Endometrial microvascular endothelial cells (primary cell): ENCODE results near the gene ZNF174. TPM values are rescaled to one million over a fixed set of nuclear protein-coding genes. Genes with fewer than 3 reads are reported as not detected.

Source experiments
- in situ Hi-C: cut with HindIII; loops from 2 replicates; pipeline ENCODE4 v1.10.0; 2017; ENCODE audit warnings: low sequenced_read_pairs, low pct_unique_long_range_greater_than_20kb; ENCODE audit errors: inconsistent ontology term
- total RNA-seq: library from RNA; depleted of rRNA; stranded (reverse); fragments of >200 nt; gene quantifications from one replicate; pipeline ENCODE4 v1.2.3, GENCODE V29; 2015; ENCODE audit errors: inconsistent ontology term

The ZNF174 gene
- total RNA-seq, 1 donor from 2014 or later = 10.2 TPM

DNA sequence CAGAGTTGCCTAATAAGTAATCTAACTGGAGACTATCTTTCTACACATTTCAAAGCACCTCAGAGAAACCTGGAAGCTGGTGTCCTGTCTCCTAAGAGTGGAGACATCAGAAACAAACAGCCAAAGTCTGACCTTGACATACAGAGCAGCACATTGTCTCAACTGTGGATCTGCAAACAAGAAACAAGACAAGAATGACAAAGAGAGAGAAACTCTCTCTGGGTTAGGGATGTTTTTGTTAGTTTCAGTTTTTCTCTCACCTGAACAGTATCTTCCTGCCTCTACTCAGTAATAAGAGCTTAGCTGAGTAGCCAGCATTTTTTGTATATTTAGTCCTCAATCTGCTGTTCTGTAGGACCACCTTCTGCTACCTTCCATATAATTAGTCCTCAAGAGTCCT lies 33.4 kb downstream of the ZNF174 start:
- in situ Hi-C loops = no loop called here

DNA sequence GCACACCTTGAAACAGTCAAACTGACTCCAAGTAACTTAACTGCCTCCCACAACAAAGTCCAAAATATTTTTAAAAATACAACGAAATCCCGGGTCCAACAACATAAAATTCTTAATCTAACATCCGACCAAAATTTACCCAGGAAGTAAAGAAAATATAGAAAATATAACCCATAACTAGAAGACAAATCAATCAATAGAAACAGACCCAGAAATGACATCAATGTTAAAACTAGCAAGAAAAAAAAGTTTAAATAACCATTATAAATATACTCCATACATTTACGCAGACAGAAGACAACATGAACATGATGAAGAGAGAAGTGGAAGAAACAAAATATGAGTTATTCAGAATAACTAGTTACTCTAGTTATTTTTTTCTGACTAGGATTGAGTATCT lies 38.6 kb downstream of the ZNF174 start:
- in situ Hi-C loops = no loop called here

DNA sequence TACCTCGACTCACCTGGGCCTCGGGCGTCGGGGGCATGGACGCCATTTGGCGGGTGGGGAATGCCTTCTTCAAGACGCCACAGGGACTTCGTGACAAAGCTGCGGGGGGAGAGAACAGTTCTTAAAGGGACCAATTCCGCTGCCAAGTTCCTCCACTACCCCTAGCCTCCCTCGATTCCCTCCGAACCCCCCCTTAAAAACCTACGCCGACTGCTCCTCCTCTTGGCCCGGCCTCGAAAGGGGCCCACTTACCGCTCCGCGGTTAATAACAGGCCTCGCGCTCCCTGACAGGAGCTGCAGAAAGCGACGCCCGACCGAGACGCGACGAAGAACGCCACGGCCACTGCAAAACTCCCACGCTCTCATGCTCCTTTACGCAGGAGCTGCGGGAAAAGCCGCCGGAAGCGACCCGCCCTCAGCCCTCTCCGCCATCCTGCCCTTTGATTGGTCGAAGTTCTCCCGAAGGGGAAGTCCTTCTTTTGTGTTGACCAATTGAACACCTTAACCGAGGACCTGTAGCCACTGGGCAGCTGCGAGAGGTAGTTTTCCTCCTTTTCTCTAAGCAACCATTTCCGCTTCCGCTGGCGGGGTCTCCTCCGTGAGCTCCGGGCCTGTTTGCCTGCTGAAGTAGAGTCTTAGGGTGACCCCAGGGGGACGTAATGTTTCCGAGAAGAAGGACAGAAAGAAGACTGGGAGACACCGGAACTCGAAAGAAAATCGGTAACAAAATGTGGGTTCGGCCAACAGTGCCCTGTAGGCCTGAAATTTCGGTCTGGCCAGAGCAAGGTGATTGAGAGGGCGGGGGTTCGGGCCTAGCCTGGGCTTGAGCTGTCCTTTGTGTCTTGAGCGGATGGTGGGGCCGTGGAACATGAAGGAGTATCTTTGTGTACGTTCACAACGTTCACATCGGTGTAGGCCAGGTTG lies 42.4 kb downstream of the ZNF174 start, which contains the start of the genes NAA60 and ZNF597:
Gene NAA60, plus strand, starts transcription at position 573 of the 924 bp plus-strand sequence. CDS start 32,548 bp downstream, outside the sequence.
Gene ZNF597, minus strand, starts transcription at position 397 of the 924 bp plus-strand sequence. Its CDS starts 351 bp downstream, at position 46.
- in situ Hi-C loops = no loop called here

DNA sequence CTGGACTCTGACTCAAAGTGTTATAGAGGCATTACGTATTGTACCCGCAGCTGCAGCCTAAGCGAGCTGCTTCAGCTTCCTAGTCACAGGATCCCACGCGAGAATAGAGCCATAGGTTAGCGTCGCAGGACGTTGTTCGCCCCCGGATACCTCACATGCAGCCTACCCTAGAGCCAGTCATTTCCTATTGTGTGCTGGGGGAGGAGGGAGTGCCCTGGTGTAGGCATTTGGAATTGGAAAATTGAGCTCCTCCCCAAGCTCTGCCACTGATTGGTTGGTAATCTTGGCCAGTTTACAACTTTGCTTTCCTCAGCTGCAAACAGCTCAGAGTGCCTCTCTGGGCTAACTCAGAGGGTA lies 43.0 kb downstream of the ZNF174 start:
- in situ Hi-C loops = no loop called here

DNA sequence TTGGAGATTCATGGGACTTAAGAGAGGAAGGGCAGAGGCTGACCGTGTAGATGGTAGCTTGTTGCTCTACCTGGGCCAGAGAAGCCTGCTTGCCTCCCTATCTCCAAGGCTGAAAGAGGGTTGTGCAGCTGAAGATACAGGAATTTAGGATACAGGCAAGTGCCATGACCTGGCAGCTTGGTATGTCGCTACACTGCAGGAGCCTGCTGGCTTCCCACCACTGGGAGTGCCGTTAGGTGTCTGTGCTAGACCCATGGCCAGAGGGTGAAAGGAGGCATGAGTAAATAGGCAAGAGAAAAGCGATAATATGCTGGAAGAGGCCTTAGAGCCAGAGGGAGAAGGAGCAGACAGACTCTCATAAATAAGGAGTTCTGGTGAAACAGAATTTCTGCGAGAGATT lies 53.1 kb downstream of the ZNF174 start:
- in situ Hi-C loops = no loop called here

DNA sequence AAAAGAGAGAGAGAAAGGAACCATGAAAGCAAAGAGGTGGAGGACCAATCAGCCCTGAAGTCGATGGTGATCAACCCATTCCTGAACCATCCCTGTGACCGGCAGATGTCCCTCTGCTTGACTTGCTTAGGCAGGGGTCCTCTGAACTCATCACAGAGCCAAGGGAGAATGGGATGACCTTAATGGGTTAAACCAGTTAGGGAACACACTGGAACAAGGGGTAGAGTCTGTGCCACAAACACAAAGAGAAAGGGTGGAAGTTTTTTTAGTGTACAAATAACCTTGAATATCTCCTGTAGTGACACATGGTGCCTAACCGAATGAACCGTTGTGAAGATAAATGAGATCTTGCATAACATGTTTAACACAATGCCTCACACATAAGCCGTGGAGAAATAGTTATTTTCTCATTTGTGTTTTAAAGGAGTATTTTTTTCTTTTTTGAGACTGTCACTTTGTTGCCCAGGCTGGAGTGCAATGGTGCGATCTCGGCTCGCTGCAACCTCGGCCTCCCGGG lies 53.7 kb downstream of the ZNF174 start:
- in situ Hi-C loops = no loop called here

DNA sequence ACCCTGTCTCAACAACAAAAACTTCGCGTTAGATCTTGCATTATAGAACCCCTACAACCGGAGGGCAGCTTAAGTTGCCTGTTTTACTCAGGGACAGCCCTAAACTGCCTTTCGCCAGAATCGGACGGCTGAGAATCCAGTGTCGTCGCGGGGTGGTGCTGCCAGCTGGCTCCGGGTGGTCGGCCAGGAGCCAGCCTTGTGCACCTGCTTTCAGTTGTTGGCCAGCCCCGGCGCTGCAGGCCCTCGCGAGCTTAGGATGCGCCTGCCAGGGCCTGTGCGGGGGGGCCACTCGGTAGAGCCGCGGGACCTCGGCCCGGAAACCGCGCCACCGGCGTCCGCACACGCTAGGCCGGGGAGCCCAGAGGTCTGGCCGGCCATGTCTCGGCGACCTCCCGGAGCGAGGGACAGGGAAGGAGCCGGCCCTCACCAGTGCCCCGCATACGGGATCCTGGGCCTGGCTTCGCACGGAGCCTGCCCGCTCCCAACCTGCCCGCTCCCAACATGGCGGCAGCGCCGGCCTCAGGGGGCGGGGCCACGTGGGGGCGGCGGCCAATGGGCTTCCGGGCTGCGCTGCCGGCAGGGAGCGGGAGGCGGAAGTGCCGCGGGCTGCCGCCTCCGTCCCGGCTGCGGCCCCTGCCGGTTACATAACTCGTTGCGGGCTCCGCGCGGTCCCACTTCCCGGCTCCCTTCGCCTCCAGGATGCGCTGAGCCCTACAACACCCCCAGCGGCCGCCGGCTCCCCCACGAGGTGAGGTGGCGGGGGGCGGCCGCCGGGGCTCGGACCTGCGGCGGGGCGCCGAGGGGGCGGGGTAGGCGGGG lies 56.6 kb downstream of the ZNF174 start:
- in situ Hi-C loops = no loop called here

DNA sequence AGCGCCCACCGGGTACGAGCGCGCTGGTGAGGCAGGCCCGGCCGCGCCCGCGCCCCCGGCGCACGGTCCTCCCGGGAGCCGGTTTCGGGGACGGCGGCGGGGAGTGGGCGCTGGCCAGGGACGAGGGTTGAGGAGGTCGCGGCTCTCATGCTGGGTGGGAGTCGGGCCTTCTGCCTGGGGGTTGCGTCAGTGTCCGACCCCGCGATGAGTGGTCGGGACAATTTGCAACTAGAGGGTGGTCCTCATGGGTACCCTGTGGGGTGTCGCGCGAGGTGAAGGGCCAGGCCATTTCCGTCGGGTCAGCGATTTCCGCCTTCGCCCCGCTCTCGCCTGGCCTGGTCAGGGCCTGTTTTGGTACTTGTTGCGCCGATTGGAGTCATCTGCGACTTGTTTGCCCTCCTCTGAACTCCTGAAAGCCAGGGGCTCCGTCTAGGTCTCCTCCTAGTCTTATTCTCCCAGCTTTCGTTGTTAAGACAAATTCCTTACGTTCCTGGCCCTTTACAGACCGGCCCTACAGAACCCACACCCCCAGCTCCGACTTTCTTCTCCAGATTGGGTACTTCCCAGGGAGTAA lies 57.4 kb downstream of the ZNF174 start:
- in situ Hi-C loops = no loop called here

DNA sequence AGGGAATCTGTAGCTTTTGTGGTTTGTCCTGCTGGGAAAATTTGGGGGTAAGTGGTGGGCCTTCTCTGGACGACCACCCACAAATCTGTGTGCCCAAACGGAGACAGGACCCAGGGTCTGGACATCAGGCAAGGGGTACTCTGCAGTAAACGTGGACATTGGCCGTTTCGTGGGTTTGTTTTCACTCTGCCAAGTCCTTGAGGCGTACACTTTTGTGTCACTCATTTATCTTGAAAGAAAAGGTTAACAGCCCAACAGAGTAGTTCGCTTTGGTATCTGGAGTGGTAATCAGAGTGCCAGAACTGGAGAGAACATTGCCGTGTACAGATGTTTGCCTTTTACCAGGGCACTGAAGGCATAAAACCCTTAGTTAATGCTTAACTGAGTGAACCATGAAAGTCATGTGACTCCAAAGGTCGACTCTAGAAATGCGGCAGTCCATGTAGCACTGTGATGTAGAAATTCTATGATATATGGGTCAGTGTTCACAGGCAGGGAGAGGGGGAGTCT lies 57.9 kb downstream of the ZNF174 start:
- in situ Hi-C loops = no loop called here

Other genes starting within 250 kb of the ZNF174 start
- not detected for gene OR1F1, start 213.0 kb upstream of the ZNF174 start, total RNA-seq
- 9.8 TPM for gene ZNF200, start 166.1 kb upstream of the ZNF174 start, total RNA-seq
- not detected for gene MEFV, start 144.6 kb upstream of the ZNF174 start, total RNA-seq
- gene ZNF263, start 117.7 kb upstream of the ZNF174 start, total RNA-seq = 44.5 TPM
- gene TIGD7, start 95.8 kb upstream of the ZNF174 start, total RNA-seq = 0.93 TPM
- gene ZNF75A, start 95.7 kb upstream of the ZNF174 start, total RNA-seq = 9.4 TPM
- not detected for gene OR2C1, start 45.3 kb upstream of the ZNF174 start, total RNA-seq
- 8.6 TPM for gene ZSCAN32, start 211 bp upstream of the ZNF174 start, total RNA-seq
- gene ZNF597, start 42.3 kb downstream of the ZNF174 start, total RNA-seq = 1.7 TPM
- 14.8 TPM for gene NAA60, start 42.5 kb downstream of the ZNF174 start, total RNA-seq
- gene C16orf90, start 94.3 kb downstream of the ZNF174 start, total RNA-seq = not detected
- 3.9 TPM for gene CLUAP1, start 99.8 kb downstream of the ZNF174 start, total RNA-seq
- 5.2 TPM for gene NLRC3, start 176.2 kb downstream of the ZNF174 start, total RNA-seq
- 9.7 TPM for gene SLX4, start 210.4 kb downstream of the ZNF174 start, total RNA-seq